GM12875 (cell line): ENCODE data around the gene MEFV.

ENCODE experiments used
- H3K4me3 ChIP-seq: one replicate; pipeline ENCODE4 v1.5.1; 2011; ENCODE audit warnings: low read depth, low read length, control low read depth
- CTCF ChIP-seq: IDR thresholded peaks from 2 replicates; pipeline ENCODE4 v1.5.1; 2011; ENCODE audit warnings: low read depth, mild to moderate bottlenecking, control low read depth, inconsistent platforms, low read length, moderate library complexity, borderline replicate concordance; ENCODE audit not compliant: insufficient read depth

MEFV gene

GRCh38 chr16:3264137-3265036 lies 8.0 kb upstream of the MEFV start:
- peak; percentile 38; the same call in 1 of the 2 replicates for TF ChIP-seq CTCF
- peak overlapping the region; percentile 72 for H3K4me3 ChIP-seq

GRCh38 chr16:3262517-3262916 lies 6.1 kb upstream of the MEFV start:
- TF ChIP-seq CTCF = no peak
- H3K4me3 ChIP-seq = no peak overlapping the region

GRCh38 chr16:3259836-3260235 lies 3.4 kb upstream of the MEFV start:
- TF ChIP-seq CTCF = no peak
- H3K4me3 ChIP-seq = no peak overlapping the region

GRCh38 chr16:3256866-3257465 lies 533 bp upstream of the MEFV start:
- no peak for TF ChIP-seq CTCF
- no peak overlapping the region for H3K4me3 ChIP-seq

- no peak for TF ChIP-seq CTCF
- H3K4me3 ChIP-seq = no peak overlapping the region
Observed at GRCh38 chr16:3254309-3254708, 2.1 kb downstream of the MEFV start.

GRCh38 chr16:3252967-3253366 lies 3.5 kb downstream of the MEFV start:
- no peak overlapping the region for H3K4me3 ChIP-seq
- no peak for TF ChIP-seq CTCF

- TF ChIP-seq CTCF = no peak
- no peak overlapping the region for H3K4me3 ChIP-seq
Observed at GRCh38 chr16:3249451-3249850, 7.0 kb downstream of the MEFV start.
